IMR-90 (cell line): Measurements from ENCODE around the gene CPEB1.

Experiments used
- CEBPB ChIP-seq: IDR thresholded peaks from 2 replicates; pipeline ENCODE4 v1.6.1; 2012; ENCODE audit warnings: low read depth, low read length, improper control_type of control experiment
- CTCF ChIP-seq: conservative IDR thresholded peaks from 2 replicates; pipeline ENCODE4 v1.5.1; 2012; ENCODE audit warnings: mild to moderate bottlenecking, low read depth, low read length, improper control_type of control experiment
- MAFK ChIP-seq: IDR thresholded peaks from 2 replicates; pipeline ENCODE4 v1.6.1; 2012; ENCODE audit warnings: low read depth, low read length, improper control_type of control experiment
- MAZ ChIP-seq: IDR thresholded peaks from 2 replicates; pipeline ENCODE4 v1.6.1; 2012; ENCODE audit warnings: low read depth, mild to moderate bottlenecking, low read length, improper control_type of control experiment, moderate library complexity, borderline replicate concordance
- MXI1 ChIP-seq: IDR thresholded peaks from 2 replicates; pipeline ENCODE4 v1.6.1; 2012; ENCODE audit warnings: low read depth, mild to moderate bottlenecking, low read length, moderate library complexity, borderline replicate concordance
- SMC3 ChIP-seq: fragments of 150-350 bp; IDR thresholded peaks from 2 replicates; pipeline ENCODE4 v1.6.1; 2016; ENCODE audit warnings: low read depth, mild to moderate bottlenecking, antibody characterized with exemption, low read length, moderate library complexity

GRCh38 chr15:82567661-82568060 lies 79.5 kb downstream of the CPEB1 start:
- no peak for TF ChIP-seq MAFK
- TF ChIP-seq SMC3 = no peak
- no peak for TF ChIP-seq CTCF
- no peak for TF ChIP-seq CEBPB
- no peak for TF ChIP-seq MAZ
- TF ChIP-seq MXI1 = no peak
